ENCODE data around the gene CDC14C.
"Not testable (repeated sequence)": the region's sequence is repeated elsewhere in the genome, so short reads cannot be mapped to it uniquely, and the experiment has no call there.

The CDC14C gene

GRCh38 chr7:48899932-48900331 lies 24.4 kb upstream of the CDC14C start:
- DNase-seq (ENCODE audit: low spot score) = no peak
- in situ Hi-C loops (cut with MboI; ENCODE audit: low pct_unique_long_range_greater_than_20kb, low sequenced_read_pairs, unreplicated experiment) = no loop called here
- no peak for TF ChIP-seq CTCF (IDR thresholded peaks at IDR 0.05; ENCODE audit: extremely low read depth, insufficient read depth, missing control alignments)

GRCh38 chr7:48901966-48902365 lies 22.4 kb upstream of the CDC14C start:
- in situ Hi-C loops (cut with MboI; ENCODE audit: low pct_unique_long_range_greater_than_20kb, low sequenced_read_pairs, unreplicated experiment) = no loop called here
- no peak for DNase-seq (ENCODE audit: low spot score)

GRCh38 chr7:48904975-48905374 lies 19.4 kb upstream of the CDC14C start:
- DNase-seq (ENCODE audit: low spot score) = no peak
- no peak for TF ChIP-seq CTCF (IDR thresholded peaks at IDR 0.05; ENCODE audit: extremely low read depth, insufficient read depth, missing control alignments)
- in situ Hi-C loops (cut with MboI; ENCODE audit: low pct_unique_long_range_greater_than_20kb, low sequenced_read_pairs, unreplicated experiment) = no loop called here

More at GRCh38 chr7:48901966-48902365, 22.4 kb upstream of the CDC14C start:
- TF ChIP-seq CTCF (IDR thresholded peaks at IDR 0.05; ENCODE audit: extremely low read depth, insufficient read depth, missing control alignments) = no peak

- DNase-seq (ENCODE audit: low spot score); in situ Hi-C loops (cut with MboI; ENCODE audit: low pct_unique_long_range_greater_than_20kb, low sequenced_read_pairs, unreplicated experiment): not testable (repeated sequence)
These were observed 18.7 kb upstream of the CDC14C start for GRCh38 chr7:48905686-48906085.

GRCh38 chr7:48909887-48910286 lies 14.5 kb upstream of the CDC14C start:
- DNase-seq (ENCODE audit: low spot score); in situ Hi-C loops (cut with MboI; ENCODE audit: low pct_unique_long_range_greater_than_20kb, low sequenced_read_pairs, unreplicated experiment): not testable (repeated sequence)

GRCh38 chr7:48931481-48931880 lies 7.1 kb downstream of the CDC14C start:
- DNase-seq (ENCODE audit: low spot score) = no peak
- in situ Hi-C loops (cut with MboI; ENCODE audit: low pct_unique_long_range_greater_than_20kb, low sequenced_read_pairs, unreplicated experiment) = no loop called here
- TF ChIP-seq CTCF (IDR thresholded peaks at IDR 0.05; ENCODE audit: extremely low read depth, insufficient read depth, missing control alignments) = no peak

- no peak for TF ChIP-seq CTCF (IDR thresholded peaks at IDR 0.05; ENCODE audit: extremely low read depth, insufficient read depth, missing control alignments)
- no peak for DNase-seq (ENCODE audit: low spot score)
- in situ Hi-C loops (cut with MboI; ENCODE audit: low pct_unique_long_range_greater_than_20kb, low sequenced_read_pairs, unreplicated experiment) = no loop called here
These were observed 8.0 kb downstream of the CDC14C start for GRCh38 chr7:48932126-48932910.

Data from GM13977 (cell line).